ENCODE measurements around the gene ACYP1. TPM values are rescaled to one million over a fixed set of nuclear protein-coding genes. Genes with fewer than 3 reads are reported as not detected.

ACYP1 gene
- total and polyA plus RNA-seq, 9 of the 15 experiments (the other 6 are each of a cell fraction or from before 2014, with no cell fraction given): 19.9 to 113 (median 52.3) TPM

DNA sequence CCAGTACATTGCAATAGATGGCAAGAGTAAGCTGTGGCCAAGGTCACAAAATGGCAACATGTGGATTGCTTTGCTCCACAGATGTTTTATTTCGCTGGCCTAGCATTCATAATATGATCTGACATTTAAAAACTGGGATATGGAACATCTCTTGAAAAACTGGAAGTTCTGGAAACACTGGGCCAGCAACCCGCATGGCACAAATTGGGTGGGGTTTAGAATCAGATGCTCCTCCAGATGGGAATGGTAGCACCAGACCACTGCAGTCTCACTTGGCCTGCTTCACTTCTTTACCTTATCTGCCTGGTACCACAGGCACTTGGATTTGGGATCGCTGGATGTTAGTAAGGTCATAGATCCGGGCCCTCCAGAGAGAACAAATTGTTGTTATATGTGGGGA is 15.7 kb upstream of the ACYP1 start:
- H3K4me3 ChIP-seq: no peak overlapping the region
- H3K9me3 ChIP-seq (replicated peaks; ENCODE audit: control insufficient read depth, insufficient read depth, low read depth, low read length): no peaks in the 10 kb centered on the region
- TF ChIP-seq FUS (optimal IDR thresholded peaks at IDR 0.05; ENCODE audit: low read depth, low read length) (no peak), ZNF384 (IDR thresholded peaks at IDR 0.05; ENCODE audit: low read depth, low read length) (no peak), HNRNPK (IDR thresholded peaks at IDR 0.05; ENCODE audit: low read depth, low read length, poor library complexity, severe bottlenecking) (no peak), SUPT5H (IDR thresholded peaks at IDR 0.05) (no peak)
- TF ChIP-seq, protein P1, sequence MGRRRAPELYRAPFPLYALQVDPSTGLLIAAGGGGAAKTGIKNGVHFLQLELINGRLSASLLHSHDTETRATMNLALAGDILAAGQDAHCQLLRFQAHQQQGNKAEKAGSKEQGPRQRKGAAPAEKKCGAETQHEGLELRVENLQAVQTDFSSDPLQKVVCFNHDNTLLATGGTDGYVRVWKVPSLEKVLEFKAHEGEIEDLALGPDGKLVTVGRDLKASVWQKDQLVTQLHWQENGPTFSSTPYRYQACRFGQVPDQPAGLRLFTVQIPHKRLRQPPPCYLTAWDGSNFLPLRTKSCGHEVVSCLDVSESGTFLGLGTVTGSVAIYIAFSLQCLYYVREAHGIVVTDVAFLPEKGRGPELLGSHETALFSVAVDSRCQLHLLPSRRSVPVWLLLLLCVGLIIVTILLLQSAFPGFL (CRISPR knock-in tag; IDR thresholded peaks at IDR 0.05): no peak
- no peaks in the 10 kb centered on the region for H3K9me1 ChIP-seq (ENCODE audit: control insufficient read depth, insufficient read depth, low read length)
- peaks cover 9% of the 10 kb centered on the region; the same call in 1 of the 3 replicates for H3K36me3 ChIP-seq (ENCODE audit: control insufficient read depth, insufficient read depth, low read length)
- FAIRE-seq: no peak
- H3K79me2 ChIP-seq (ENCODE audit: control insufficient read depth, insufficient read depth, low read length): no peaks in the 10 kb centered on the region
- no peak overlapping the region for H3K9ac ChIP-seq (ENCODE audit: insufficient read depth in 1 of 2, low read depth in 2 of 2, low read length in 2 of 2)
- 89% methylated on average over 4 of the region's 4 CpGs for WGBS (ENCODE audit: insufficient coverage, low coverage, missing lambda C conversion rate)
- H3K4me1 ChIP-seq (replicated peaks in 1 of 2; ENCODE audit: control insufficient read depth in 2 of 2, insufficient read depth in 2 of 2, low read length in 2 of 2): no peaks in the 10 kb centered on the region
- CTCF ChIA-PET (ENCODE audit: low intra/inter-chr PET ratio): no interaction called here
- no peak overlapping the region for H3K4me2 ChIP-seq (ENCODE audit: insufficient read depth, low read length)
- intact Hi-C loops (cut with micrococcal nuclease) (no loop called here), in situ Hi-C loops (cut with MboI) (loop anchor here (10.0 kb wide), 1 partner anchor 165 kb away; no protein-coding TSS in a partner anchor)
- DNase-seq (ENCODE audit: extremely low read depth in 1 of 4, low spot score in 3 of 4): no peak
- H3K27me3 ChIP-seq (ENCODE audit: control insufficient read depth in 2 of 2, insufficient read depth in 2 of 2, low read length in 2 of 2): no peaks in the 10 kb centered on the region
- H4K20me1 ChIP-seq (replicated peaks; ENCODE audit: control insufficient read depth, insufficient read depth, low read length): no peaks in the 10 kb centered on the region
- H2AFZ ChIP-seq (ENCODE audit: low read depth, low read length): no peak overlapping the region
- POLR2A ChIA-PET: interaction anchor here (1.0 kb wide), 1 partner anchor 10 kb away, joined by 5 read pairs; the partner anchor contains the start of gene ZC2HC1C
- no peak overlapping the region for H3K27ac ChIP-seq (ENCODE audit: extremely low read depth, low read depth, low read length)
- BruUV-seq (replicated peaks): no TSS peak
- ATAC-seq: no peak

DNA sequence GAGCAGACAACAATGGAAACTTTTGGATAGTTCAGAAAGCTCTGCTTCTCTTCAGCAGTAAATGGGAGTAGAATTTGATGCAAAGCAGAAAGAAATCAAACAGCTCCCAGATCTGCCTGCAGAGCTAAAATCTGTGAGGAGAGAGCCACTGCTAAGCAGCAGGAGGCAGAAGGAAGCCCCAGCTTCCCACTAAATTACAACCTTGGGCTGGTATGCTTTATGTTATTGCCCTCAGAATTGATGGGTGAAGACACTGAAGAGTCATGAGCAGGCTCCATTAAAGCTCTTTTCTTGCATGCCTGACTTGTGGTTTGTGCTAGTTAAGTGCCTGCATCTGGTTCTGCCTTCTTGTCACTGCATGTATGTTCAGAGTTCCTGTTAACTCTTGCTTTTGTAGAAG is 14.0 kb upstream of the ACYP1 start:
- Histone ChIP-seq H3K36me3 (ENCODE audit: control insufficient read depth, insufficient read depth, low read length) (no peaks in the 10 kb centered on the region; the same call in 2 of the 3 replicates), H3K9ac (ENCODE audit: insufficient read depth in 1 of 2, low read depth in 2 of 2, low read length in 2 of 2) (no peak overlapping the region), H3K27me3 (ENCODE audit: control insufficient read depth in 2 of 2, insufficient read depth in 2 of 2, low read length in 2 of 2) (no peaks in the 10 kb centered on the region), H3K9me3 (replicated peaks; ENCODE audit: control insufficient read depth, insufficient read depth, low read depth, low read length) (no peaks in the 10 kb centered on the region), H3K4me1 (replicated peaks in 1 of 2; ENCODE audit: control insufficient read depth in 2 of 2, insufficient read depth in 2 of 2, low read length in 2 of 2) (no peaks in the 10 kb centered on the region), H2AFZ (ENCODE audit: low read depth, low read length) (no peak overlapping the region), H3K27ac (ENCODE audit: extremely low read depth, low read depth, low read length) (no peak overlapping the region), H3K4me3 (no peak overlapping the region), H3K4me2 (ENCODE audit: insufficient read depth, low read length) (no peak overlapping the region), H3K9me1 (ENCODE audit: control insufficient read depth, insufficient read depth, low read length) (no peaks in the 10 kb centered on the region), H4K20me1 (replicated peaks; ENCODE audit: control insufficient read depth, insufficient read depth, low read length) (no peaks in the 10 kb centered on the region), H3K79me2 (ENCODE audit: control insufficient read depth, insufficient read depth, low read length) (0 out of 3 replicates have a peak, but pooled peaks cover 3% of the 10 kb centered on the region)
- no peak for ATAC-seq
- ChIA-PET POLR2A (interaction anchor here (0.6 to 0.9 kb wide), 2 partner anchors 214 to 413 kb away, joined by 3 read pairs; no protein-coding TSS in a partner anchor), CTCF (ENCODE audit: low intra/inter-chr PET ratio) (no interaction called here)
- no peak for FAIRE-seq
- in situ Hi-C loops (cut with MboI) (loop anchor here (10.0 kb wide), 1 partner anchor 163 kb away; no protein-coding TSS in a partner anchor), intact Hi-C loops (cut with micrococcal nuclease) (no loop called here)
- no TSS peak for BruUV-seq (replicated peaks)
- DNase-seq (ENCODE audit: extremely low read depth in 1 of 4, low spot score in 3 of 4): no peak
- TF ChIP-seq PTBP1 (IDR thresholded peaks at IDR 0.05; ENCODE audit: low read depth, low read length): no peak
- no peak for TF ChIP-seq KDM4B (IDR thresholded peaks at IDR 0.05; ENCODE audit: borderline replicate concordance in 2 of 2, low read depth in 1 of 2)
- TF ChIP-seq NELFE (IDR thresholded peaks at IDR 0.05; ENCODE audit: insufficient read depth, insufficient read length): no peak
- no peak for TF ChIP-seq KLF10 (CRISPR knock-in tag; IDR thresholded peaks at IDR 0.05)
- TF ChIP-seq, protein P2, sequence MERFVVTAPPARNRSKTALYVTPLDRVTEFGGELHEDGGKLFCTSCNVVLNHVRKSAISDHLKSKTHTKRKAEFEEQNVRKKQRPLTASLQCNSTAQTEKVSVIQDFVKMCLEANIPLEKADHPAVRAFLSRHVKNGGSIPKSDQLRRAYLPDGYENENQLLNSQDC (CRISPR knock-in tag; IDR thresholded peaks at IDR 0.05): no peak
- no peak for TF ChIP-seq TARDBP (IDR thresholded peaks at IDR 0.05)
- no peak for TF ChIP-seq NCOR1 (IDR thresholded peaks at IDR 0.05)
- no peak for TF ChIP-seq CREB1 (IDR thresholded peaks at IDR 0.05)
- TF ChIP-seq CREB1 (CRISPR knock-in tag; IDR thresholded peaks at IDR 0.05): no peak
- no peak for TF ChIP-seq ETS2 (tag; IDR thresholded peaks at IDR 0.05; ENCODE audit: borderline replicate concordance, poor library complexity, severe bottlenecking)
- no peak for TF ChIP-seq CHD1 (IDR thresholded peaks at IDR 0.05; ENCODE audit: low read length)
